Mammary epithelial cell (primary cell): Measurements from ENCODE around the gene CTNNA1.

Experiments
- EZH2 ChIP-seq: IDR thresholded peaks from 2 replicates; pipeline ENCODE4 v1.6.1; 2012; ENCODE audit warnings: low read length, inconsistent platforms, borderline replicate concordance
- TF ChIP-seq, protein P1 (sequence below), 2 donors: IDR thresholded peaks in 1 of 2; conservative IDR thresholded peaks in 1 of 2; 2 replicates each; pipeline ENCODE4 v1.5.1; 2011 to 2012; ENCODE audit warnings: inconsistent platforms in 2 of 2, low read length in 2 of 2, mild to moderate bottlenecking in 2 of 2, control low read depth in 1 of 2, low read depth in 1 of 2; ENCODE audit not compliant: insufficient read depth in 1 of 2; ENCODE audit errors: extremely low read depth in 1 of 2

DNA sequence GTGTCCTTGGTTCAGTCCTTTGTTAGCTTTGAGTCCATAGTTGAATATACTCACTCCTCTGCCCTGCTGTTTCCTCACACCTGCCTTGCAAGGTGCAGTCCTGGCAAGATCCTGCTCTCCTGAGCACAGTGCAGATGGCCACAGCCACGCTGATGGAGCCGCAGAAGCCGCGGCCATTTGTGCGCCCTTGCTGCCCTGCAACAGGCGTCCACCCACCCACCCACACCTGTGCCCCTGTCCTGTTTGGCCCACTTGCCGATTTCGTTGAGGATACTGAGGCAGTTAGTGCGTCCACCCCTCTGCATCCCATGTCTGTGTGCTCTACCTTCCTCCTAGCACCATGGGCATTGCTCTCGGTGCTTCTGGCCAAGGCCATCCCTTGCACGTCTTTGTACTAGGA is 173.0 kb downstream of the CTNNA1 start:
- TF ChIP-seq, protein P1, sequence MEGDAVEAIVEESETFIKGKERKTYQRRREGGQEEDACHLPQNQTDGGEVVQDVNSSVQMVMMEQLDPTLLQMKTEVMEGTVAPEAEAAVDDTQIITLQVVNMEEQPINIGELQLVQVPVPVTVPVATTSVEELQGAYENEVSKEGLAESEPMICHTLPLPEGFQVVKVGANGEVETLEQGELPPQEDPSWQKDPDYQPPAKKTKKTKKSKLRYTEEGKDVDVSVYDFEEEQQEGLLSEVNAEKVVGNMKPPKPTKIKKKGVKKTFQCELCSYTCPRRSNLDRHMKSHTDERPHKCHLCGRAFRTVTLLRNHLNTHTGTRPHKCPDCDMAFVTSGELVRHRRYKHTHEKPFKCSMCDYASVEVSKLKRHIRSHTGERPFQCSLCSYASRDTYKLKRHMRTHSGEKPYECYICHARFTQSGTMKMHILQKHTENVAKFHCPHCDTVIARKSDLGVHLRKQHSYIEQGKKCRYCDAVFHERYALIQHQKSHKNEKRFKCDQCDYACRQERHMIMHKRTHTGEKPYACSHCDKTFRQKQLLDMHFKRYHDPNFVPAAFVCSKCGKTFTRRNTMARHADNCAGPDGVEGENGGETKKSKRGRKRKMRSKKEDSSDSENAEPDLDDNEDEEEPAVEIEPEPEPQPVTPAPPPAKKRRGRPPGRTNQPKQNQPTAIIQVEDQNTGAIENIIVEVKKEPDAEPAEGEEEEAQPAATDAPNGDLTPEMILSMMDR (conservative IDR thresholded peaks at IDR 0.05 in 1 of 2, IDR thresholded peaks at IDR 0.05 in 1 of 2; ENCODE audit: extremely low read depth in 1 of 2, insufficient read depth in 1 of 2, low read depth in 1 of 2, low read length in 2 of 2), result no peak
- no peak for TF ChIP-seq EZH2
